Measurements from ENCODE around the gene CCL17. TPM values are rescaled to one million over a fixed set of nuclear protein-coding genes. Genes with fewer than 3 reads are reported as not detected.
"Not testable (repeated sequence)": the region's sequence is repeated elsewhere in the genome, so short reads cannot be mapped to it uniquely, and the experiment has no call there.

CCL17 gene
- total RNA-seq, 1 experiment from 2014 or later: not detected

DNA sequence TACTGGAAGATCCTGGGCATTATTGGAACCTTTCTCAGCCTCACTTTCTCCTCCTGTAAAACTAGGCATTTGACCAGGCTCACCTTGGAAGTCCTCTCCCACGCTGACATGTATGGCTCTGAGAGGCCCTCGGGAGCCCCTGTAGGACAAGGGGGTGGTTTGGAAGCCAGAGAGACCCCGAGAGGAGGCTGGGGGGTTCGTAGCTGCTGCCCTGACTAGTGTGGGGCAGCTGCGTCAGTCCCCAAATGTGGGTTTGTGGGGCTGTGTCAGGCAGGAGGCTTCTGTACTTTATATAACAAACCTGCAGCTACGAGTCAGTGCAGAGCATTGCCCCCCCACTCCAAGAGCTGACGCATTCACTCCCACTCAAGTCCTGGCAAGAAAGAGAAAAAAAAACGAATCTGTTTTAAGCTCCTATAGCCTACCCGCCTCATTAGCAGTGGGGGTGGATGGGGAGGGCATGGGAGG is 30.5 kb upstream of the CCL17 start:
- DNase-seq: no peak
- Histone ChIP-seq H3K79me2 (ENCODE audit: low read length) (no peaks in the 10 kb centered on the region), H3K36me3 (ENCODE audit: insufficient read depth, low read length) (no peaks in the 10 kb centered on the region)

DNA sequence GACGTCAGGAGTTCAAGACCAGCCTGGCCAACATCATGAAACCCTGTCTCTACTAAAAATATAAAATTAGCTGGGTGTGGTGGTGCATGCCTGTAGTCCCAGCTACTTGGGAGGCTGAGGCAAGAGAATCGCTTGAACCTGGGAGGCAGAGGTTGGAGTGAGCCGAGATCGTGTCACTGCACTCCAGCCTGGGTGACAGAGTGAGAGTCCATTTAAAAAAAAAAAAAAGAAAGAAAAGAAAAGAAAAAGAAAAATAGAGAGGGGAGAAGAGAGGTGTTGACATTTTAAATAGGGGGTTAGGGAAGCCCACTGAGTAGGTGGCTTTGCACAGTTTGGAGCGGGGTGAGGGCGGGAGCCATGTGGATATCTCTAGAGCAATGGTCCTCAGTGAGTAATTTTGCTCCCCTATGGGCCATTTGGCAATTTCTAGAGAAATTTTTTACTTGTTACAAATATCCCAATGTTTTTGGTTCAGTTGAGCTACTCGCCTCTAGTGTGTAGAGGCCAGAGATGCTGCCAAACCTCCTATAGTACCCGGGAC is 29.6 kb upstream of the CCL17 start:
- H3K9me3 ChIP-seq (ENCODE audit: low read length); H3K9ac ChIP-seq (ENCODE audit: low read length); H3K4me2 ChIP-seq (ENCODE audit: low read depth, low read length, poor library complexity, severe bottlenecking); H3K27me3 ChIP-seq (ENCODE audit: low read length); DNase-seq; H3K27ac ChIP-seq (ENCODE audit: low read length); H2AFZ ChIP-seq (ENCODE audit: low read length); H3K36me3 ChIP-seq (ENCODE audit: insufficient read depth, low read length); H3K4me3 ChIP-seq (ENCODE audit: low read length); H3K9me2 ChIP-seq (replicated peaks; ENCODE audit: insufficient read depth, low read length); H3K79me2 ChIP-seq (ENCODE audit: low read length); H4K20me1 ChIP-seq (ENCODE audit: insufficient read depth, low read depth, low read length): not testable (repeated sequence)
- H3K4me1 ChIP-seq (ENCODE audit: low read length): peaks cover 15% of the 10 kb centered on the region

More for the DNA sequence above, 30.5 kb upstream of the CCL17 start:
- Histone ChIP-seq H3K4me1 (ENCODE audit: low read length) (peaks cover 15% of the 10 kb centered on the region), H2AFZ (ENCODE audit: low read length) (no peak overlapping the region), H4K20me1 (ENCODE audit: insufficient read depth, low read depth, low read length) (no peaks in the 10 kb centered on the region), H3K4me3 (ENCODE audit: low read length) (no peak overlapping the region), H3K9me2 (replicated peaks; ENCODE audit: insufficient read depth, low read length) (no peaks in the 10 kb centered on the region), H3K9ac (ENCODE audit: low read length) (no peak overlapping the region), H3K4me2 (ENCODE audit: low read depth, low read length, poor library complexity, severe bottlenecking) (no peak overlapping the region), H3K9me3 (ENCODE audit: low read length) (no peaks in the 10 kb centered on the region), H3K27me3 (ENCODE audit: low read length) (no peaks in the 10 kb centered on the region), H3K27ac (ENCODE audit: low read length) (no peak overlapping the region)

DNA sequence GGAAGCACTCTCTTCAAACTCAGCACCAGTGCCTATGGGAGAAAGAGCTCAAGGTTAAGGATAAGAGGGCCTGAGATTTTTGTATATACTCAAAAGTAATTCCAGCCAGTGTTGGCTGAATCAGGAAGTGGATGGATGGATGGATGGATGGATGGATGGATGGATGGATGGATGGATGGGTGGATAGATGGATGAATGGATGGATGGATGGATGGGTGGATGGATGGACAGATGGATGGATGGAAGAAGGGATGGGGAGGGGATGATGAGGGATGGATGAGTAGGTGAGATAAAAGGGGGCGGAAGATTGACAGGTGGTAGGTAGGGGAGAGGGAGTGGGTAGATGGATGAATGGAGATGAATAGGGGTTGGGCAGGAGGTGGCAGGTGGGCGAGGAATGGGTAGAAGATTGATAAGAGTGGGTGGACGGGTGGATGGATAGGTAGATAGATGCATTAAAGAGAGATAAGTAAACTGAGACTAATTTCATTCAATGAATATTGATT is 28.2 kb upstream of the CCL17 start:
- Histone ChIP-seq H3K9me2 (replicated peaks; ENCODE audit: insufficient read depth, low read length) (no peaks in the 10 kb centered on the region), H2AFZ (ENCODE audit: low read length) (no peak overlapping the region), H3K9me3 (ENCODE audit: low read length) (no peaks in the 10 kb centered on the region), H3K27ac (ENCODE audit: low read length) (no peak overlapping the region), H3K4me3 (ENCODE audit: low read length) (no peak overlapping the region), H3K9ac (ENCODE audit: low read length) (no peak overlapping the region), H3K27me3 (ENCODE audit: low read length) (no peaks in the 10 kb centered on the region), H3K4me1 (ENCODE audit: low read length) (peaks cover 15% of the 10 kb centered on the region), H3K79me2 (ENCODE audit: low read length) (no peaks in the 10 kb centered on the region), H3K36me3 (ENCODE audit: insufficient read depth, low read length) (no peaks in the 10 kb centered on the region), H3K4me2 (ENCODE audit: low read depth, low read length, poor library complexity, severe bottlenecking) (no peak overlapping the region), H4K20me1 (ENCODE audit: insufficient read depth, low read depth, low read length) (no peaks in the 10 kb centered on the region)
- DNase-seq: no peak

DNA sequence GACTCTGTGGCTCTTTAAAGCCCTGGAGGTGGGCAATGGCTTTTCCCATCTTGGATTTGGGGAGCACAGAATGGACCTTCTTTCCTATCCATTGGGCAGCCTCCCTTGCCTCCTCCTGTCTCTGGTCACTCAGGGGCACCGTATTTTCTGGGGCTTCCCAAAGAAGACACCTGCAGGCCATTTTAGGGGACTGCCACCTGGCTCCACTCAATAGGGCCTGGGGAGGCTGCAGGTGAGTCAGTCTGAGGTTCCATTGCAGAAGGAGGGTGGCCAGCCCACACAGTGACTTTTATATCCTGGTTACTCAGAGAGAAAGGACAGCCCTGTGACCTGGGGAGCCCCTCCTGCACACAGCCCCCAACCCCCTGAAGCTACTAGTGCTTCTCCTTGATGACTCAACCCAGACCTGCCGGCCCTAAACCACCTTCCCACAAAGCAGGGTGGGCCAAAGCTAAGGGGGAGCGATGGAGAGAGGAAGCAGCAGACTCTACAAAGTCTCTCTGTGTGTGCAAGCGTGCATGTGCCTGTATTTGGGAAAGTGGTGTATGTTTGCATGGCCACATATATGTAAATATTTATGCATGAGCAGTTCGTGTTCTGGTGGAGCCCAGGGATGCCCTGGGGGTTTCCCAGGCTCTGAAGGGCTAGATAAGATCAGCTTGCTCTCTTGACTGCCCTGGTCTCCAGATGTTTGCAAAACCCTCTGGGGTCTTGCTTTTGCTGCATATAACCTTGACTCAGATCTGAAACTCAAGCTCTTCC is 27.3 kb upstream of the CCL17 start:
- Histone ChIP-seq H3K9me2 (replicated peaks; ENCODE audit: insufficient read depth, low read length) (no peaks in the 10 kb centered on the region), H3K27ac (ENCODE audit: low read length) (no peak overlapping the region), H3K36me3 (ENCODE audit: insufficient read depth, low read length) (no peaks in the 10 kb centered on the region), H3K9me3 (ENCODE audit: low read length) (no peaks in the 10 kb centered on the region), H3K4me3 (ENCODE audit: low read length) (no peak overlapping the region), H4K20me1 (ENCODE audit: insufficient read depth, low read depth, low read length) (no peaks in the 10 kb centered on the region), H3K4me1 (ENCODE audit: low read length) (peaks cover 15% of the 10 kb centered on the region), H2AFZ (ENCODE audit: low read length) (no peak overlapping the region), H3K4me2 (ENCODE audit: low read depth, low read length, poor library complexity, severe bottlenecking) (peak overlapping the region; percentile 60), H3K79me2 (ENCODE audit: low read length) (no peaks in the 10 kb centered on the region), H3K27me3 (ENCODE audit: low read length) (no peaks in the 10 kb centered on the region), H3K9ac (ENCODE audit: low read length) (no peak overlapping the region)
- peak; percentile 65 for DNase-seq

DNA sequence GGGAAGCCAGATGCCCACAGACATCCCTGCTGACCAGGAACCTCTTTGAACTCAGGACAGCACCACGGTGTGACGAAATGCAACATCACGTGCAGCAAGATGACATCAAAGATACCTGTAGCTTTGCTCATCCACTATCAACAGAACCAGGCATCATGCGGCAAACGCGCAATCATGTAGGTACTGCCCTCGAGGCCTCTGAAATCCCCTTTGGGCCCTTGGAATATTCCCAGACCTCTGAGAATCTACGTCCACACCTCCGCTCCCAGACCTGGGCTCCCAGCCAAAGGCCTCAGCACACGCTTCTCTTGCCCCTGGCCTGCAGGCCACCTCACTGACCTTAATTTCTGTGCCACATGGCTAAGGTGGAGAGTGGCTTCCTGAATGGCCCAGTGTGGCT is 25.0 kb upstream of the CCL17 start:
- H3K9ac ChIP-seq (ENCODE audit: low read length): no peak overlapping the region

DNA sequence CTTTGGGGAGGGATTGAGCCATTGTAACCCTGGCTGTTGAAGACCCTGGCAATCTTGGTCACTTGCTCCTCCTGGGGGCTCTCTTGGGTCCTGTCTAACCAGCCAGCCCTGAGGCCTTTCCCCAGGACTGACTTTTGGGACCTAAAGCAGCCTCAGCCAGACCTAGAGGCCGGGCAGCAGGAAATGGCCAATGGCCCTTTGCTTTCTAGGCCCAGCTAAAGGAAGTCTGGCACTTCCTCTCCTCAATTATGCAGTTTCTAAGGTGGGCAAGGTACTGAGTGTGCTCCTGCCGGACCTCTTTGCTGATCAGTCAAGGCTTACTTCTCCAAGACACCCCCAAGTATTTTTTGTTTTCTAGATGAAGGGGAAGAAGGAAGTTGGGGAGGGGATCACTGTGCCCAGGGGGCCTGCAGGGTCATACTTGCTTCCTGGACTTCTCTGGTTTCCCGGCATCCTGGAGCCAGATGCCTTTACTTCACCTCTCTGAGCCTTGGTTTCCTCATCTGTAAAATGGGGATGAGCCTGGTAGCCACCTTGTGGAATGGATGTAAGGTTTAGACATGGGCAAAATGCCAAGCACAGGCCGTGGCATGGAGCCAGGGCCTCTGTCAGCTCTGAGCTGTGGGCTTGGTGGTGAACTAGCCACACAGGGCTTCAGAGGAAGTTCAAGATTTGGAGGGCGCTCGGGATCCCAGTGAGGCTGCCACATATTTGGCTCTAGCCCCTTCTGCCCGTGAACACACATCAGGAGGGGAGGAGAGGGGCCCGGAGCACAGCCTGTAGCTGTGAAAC is 23.7 kb upstream of the CCL17 start:
- Histone ChIP-seq H3K4me1 (ENCODE audit: low read length) (peaks cover 27% of the 10 kb centered on the region), H3K9me3 (ENCODE audit: low read length) (no peaks in the 10 kb centered on the region), H3K4me2 (ENCODE audit: low read depth, low read length, poor library complexity, severe bottlenecking) (no peak overlapping the region), H3K27me3 (ENCODE audit: low read length) (no peaks in the 10 kb centered on the region), H3K9me2 (replicated peaks; ENCODE audit: insufficient read depth, low read length) (no peaks in the 10 kb centered on the region), H2AFZ (ENCODE audit: low read length) (no peak overlapping the region), H3K4me3 (ENCODE audit: low read length) (no peak overlapping the region), H3K36me3 (ENCODE audit: insufficient read depth, low read length) (no peaks in the 10 kb centered on the region), H4K20me1 (ENCODE audit: insufficient read depth, low read depth, low read length) (0 out of 2 replicates have a peak, but pooled peaks cover 2% of the 10 kb centered on the region), H3K27ac (ENCODE audit: low read length) (no peak overlapping the region), H3K9ac (ENCODE audit: low read length) (no peak overlapping the region), H3K79me2 (ENCODE audit: low read length) (no peaks in the 10 kb centered on the region)
- peak; percentile 47 for DNase-seq

More for the DNA sequence above, 25.0 kb upstream of the CCL17 start:
- Histone ChIP-seq H3K27ac (ENCODE audit: low read length) (no peak overlapping the region), H4K20me1 (ENCODE audit: insufficient read depth, low read depth, low read length) (no peaks in the 10 kb centered on the region), H3K9me2 (replicated peaks; ENCODE audit: insufficient read depth, low read length) (no peaks in the 10 kb centered on the region), H3K4me1 (ENCODE audit: low read length) (peaks cover 21% of the 10 kb centered on the region), H3K27me3 (ENCODE audit: low read length) (no peaks in the 10 kb centered on the region), H3K4me3 (ENCODE audit: low read length) (no peak overlapping the region), H3K36me3 (ENCODE audit: insufficient read depth, low read length) (no peaks in the 10 kb centered on the region), H3K9me3 (ENCODE audit: low read length) (no peaks in the 10 kb centered on the region), H3K79me2 (ENCODE audit: low read length) (no peaks in the 10 kb centered on the region), H3K4me2 (ENCODE audit: low read depth, low read length, poor library complexity, severe bottlenecking) (no peak overlapping the region), H2AFZ (ENCODE audit: low read length) (no peak overlapping the region)
- no peak for DNase-seq

DNA sequence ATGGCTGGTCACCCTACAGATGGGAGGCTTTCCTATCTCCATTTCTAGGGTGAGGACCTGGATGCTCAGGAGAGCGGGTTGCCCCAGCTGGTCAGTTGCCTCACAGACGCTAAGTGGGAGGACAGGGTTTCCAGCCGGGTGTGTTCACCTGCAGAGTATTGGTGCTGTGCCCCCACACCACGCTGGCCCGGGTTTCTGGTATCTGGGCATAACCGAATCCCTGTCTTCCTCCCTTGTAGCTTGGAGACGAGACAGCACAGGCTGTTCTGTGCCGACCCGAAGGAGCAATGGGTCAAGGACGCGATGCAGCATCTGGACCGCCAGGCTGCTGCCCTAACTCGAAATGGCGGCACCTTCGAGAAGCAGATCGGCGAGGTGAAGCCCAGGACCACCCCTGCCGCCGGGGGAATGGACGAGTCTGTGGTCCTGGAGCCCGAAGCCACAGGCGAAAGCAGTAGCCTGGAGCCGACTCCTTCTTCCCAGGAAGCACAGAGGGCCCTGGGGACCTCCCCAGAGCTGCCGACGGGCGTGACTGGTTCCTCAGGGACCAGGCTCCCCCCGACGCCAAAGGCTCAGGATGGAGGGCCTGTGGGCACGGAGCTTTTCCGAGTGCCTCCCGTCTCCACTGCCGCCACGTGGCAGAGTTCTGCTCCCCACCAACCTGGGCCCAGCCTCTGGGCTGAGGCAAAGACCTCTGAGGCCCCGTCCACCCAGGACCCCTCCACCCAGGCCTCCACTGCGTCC is 22.6 kb upstream of the CCL17 start:
- no peak for DNase-seq
- H4K20me1 ChIP-seq (ENCODE audit: insufficient read depth, low read depth, low read length): 0 out of 2 replicates have a peak, but pooled peaks cover 3% of the 10 kb centered on the region
- no peaks in the 10 kb centered on the region for H3K9me3 ChIP-seq (ENCODE audit: low read length)
- H3K27ac ChIP-seq (ENCODE audit: low read length): no peak overlapping the region
- no peaks in the 10 kb centered on the region for H3K79me2 ChIP-seq (ENCODE audit: low read length)
- H3K27me3 ChIP-seq (ENCODE audit: low read length): no peaks in the 10 kb centered on the region
- no peaks in the 10 kb centered on the region for H3K36me3 ChIP-seq (ENCODE audit: insufficient read depth, low read length)
- peaks cover 24% of the 10 kb centered on the region for H3K4me1 ChIP-seq (ENCODE audit: low read length)
- H3K4me2 ChIP-seq (ENCODE audit: low read depth, low read length, poor library complexity, severe bottlenecking): no peak overlapping the region
- H2AFZ ChIP-seq (ENCODE audit: low read length): no peak overlapping the region
- H3K9me2 ChIP-seq (replicated peaks; ENCODE audit: insufficient read depth, low read length): no peaks in the 10 kb centered on the region
- no peak overlapping the region for H3K4me3 ChIP-seq (ENCODE audit: low read length)
- no peak overlapping the region for H3K9ac ChIP-seq (ENCODE audit: low read length)
